ENCODE results near the gene SPOUT1. TPM values are rescaled to one million over a fixed set of nuclear protein-coding genes. Genes with fewer than 3 reads are reported as not detected.

The SPOUT1 gene
- polyA plus RNA-seq, 1 donor (not counting 4 experiments of a cell fraction or from before 2014, with no cell fraction given), result 22.0 TPM

DNA sequence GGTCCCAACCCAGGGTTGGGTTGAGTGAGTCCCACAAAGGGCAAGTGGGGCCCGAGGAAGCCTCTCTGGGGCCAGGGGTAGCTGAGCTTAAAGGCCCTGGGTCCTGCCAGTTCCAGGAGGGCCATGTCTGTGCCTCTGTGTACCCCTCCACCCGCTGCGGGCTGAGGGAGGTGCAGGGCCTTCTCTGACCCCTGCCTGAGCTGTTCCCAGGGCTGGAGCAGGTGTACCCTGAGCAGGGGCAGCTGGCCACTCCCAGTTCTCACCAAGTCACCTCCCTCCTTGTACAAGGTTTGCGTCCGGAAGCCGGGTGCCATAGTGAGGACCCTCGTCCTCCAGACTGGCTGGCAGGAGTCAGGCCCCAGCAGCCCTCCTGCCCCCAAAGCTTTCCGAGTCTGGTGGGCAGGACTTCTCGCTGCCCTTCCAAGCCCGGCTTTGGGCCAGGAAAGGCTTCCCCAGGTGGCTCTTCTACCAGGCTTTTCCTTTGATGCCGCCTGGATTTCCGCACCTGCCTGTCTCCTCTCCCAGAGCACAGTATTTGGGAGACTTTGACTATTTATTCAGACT, 20.5 kb downstream of the SPOUT1 start:
- H3K36me3 ChIP-seq (ENCODE audit: control insufficient read depth in 2 of 2, extremely low read depth in 1 of 2, insufficient read depth in 2 of 2, low read length in 2 of 2), result peaks cover 1 to 18% of the 10 kb centered on the region in 2 experiments
- H3K9me1 ChIP-seq (ENCODE audit: control insufficient read depth, extremely low read depth, insufficient read depth, low read length), result no peaks in the 10 kb centered on the region
- no peak for FAIRE-seq
- no peaks in the 10 kb centered on the region for H3K79me2 ChIP-seq (ENCODE audit: control insufficient read depth, insufficient read depth, low read length)
- TF ChIP-seq EZH2 (IDR thresholded peaks at IDR 0.05; ENCODE audit: low read length) (no peak), CTCF (optimal IDR thresholded peaks at IDR 0.05 in 1 of 3, IDR thresholded peaks at IDR 0.05 in 1 of 3, conservative IDR thresholded peaks at IDR 0.05 in 1 of 3; ENCODE audit: extremely low read depth in 1 of 3, insufficient read depth in 2 of 3, low read length in 3 of 3) (no peak)
- no peak for DNase-seq (ENCODE audit: low read depth, low spot score)
- H4K20me1 ChIP-seq (ENCODE audit: control insufficient read depth, extremely low read depth, insufficient read depth, low read length), result no peaks in the 10 kb centered on the region
- no peaks in the 10 kb centered on the region for H3K4me1 ChIP-seq (ENCODE audit: control insufficient read depth, extremely low read depth, insufficient read depth, low read length)
- H3K27me3 ChIP-seq (ENCODE audit: control insufficient read depth, extremely low read depth, insufficient read depth, low read length), result no peaks in the 10 kb centered on the region
- H2AFZ ChIP-seq (ENCODE audit: control insufficient read depth, low read length), result no peak overlapping the region
- dilution Hi-C loops (cut with MboI; ENCODE audit: extremely low pct_ligation_motif_present, low sequenced_read_pairs), result no loop called here
- no peak overlapping the region for H3K27ac ChIP-seq (ENCODE audit: control insufficient read depth, insufficient read depth, low read length)
- H3K4me2 ChIP-seq (ENCODE audit: control insufficient read depth, extremely low read depth, insufficient read depth, low read depth, low read length), result no peak overlapping the region
- no peak overlapping the region for H3K9ac ChIP-seq (ENCODE audit: control insufficient read depth, extremely low read depth, insufficient read depth, low read length)
- no peaks in the 10 kb centered on the region for H3K9me3 ChIP-seq (ENCODE audit: control insufficient read depth, low read depth, low read length)
- H3K4me3 ChIP-seq (ENCODE audit: control insufficient read depth in 2 of 3, extremely low read depth in 1 of 3, insufficient read depth in 2 of 3, low read depth in 1 of 3, low read length in 3 of 3), result no peak overlapping the region

DNA sequence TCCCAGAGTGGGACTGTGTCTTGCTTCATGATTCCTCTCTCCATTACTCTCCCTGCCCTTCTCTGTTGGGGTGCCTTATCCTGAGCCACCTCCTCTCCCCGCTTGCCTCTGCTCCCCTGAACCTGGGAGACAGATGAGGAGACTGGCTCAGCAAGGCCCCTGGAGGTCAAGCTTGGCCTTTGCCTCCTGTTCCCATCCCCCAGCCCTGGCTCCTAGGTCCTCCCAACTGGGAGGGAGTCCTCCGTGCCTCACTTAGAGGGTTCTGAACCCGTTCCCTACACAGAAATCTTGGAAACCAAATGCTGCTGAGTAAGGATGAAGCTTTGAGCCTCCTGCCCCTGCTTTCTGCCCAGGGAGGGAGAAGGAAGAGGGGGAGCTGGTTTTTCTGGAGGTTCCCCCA, 21.1 kb downstream of the SPOUT1 start:
- Histone ChIP-seq H3K27ac (ENCODE audit: control insufficient read depth, insufficient read depth, low read length) (no peak overlapping the region), H3K36me3 (ENCODE audit: control insufficient read depth in 2 of 2, extremely low read depth in 1 of 2, insufficient read depth in 2 of 2, low read length in 2 of 2) (peaks cover 7 to 21% of the 10 kb centered on the region in 2 experiments), H3K4me2 (ENCODE audit: control insufficient read depth, extremely low read depth, insufficient read depth, low read depth, low read length) (no peak overlapping the region), H4K20me1 (ENCODE audit: control insufficient read depth, extremely low read depth, insufficient read depth, low read length) (no peaks in the 10 kb centered on the region), H3K27me3 (ENCODE audit: control insufficient read depth, extremely low read depth, insufficient read depth, low read length) (no peaks in the 10 kb centered on the region), H3K9ac (ENCODE audit: control insufficient read depth, extremely low read depth, insufficient read depth, low read length) (no peak overlapping the region), H3K9me3 (ENCODE audit: control insufficient read depth, low read depth, low read length) (no peaks in the 10 kb centered on the region), H3K4me3 (ENCODE audit: control insufficient read depth in 2 of 3, extremely low read depth in 1 of 3, insufficient read depth in 2 of 3, low read depth in 1 of 3, low read length in 3 of 3) (no peak overlapping the region), H3K9me1 (ENCODE audit: control insufficient read depth, extremely low read depth, insufficient read depth, low read length) (no peaks in the 10 kb centered on the region), H3K79me2 (ENCODE audit: control insufficient read depth, insufficient read depth, low read length) (no peaks in the 10 kb centered on the region), H3K4me1 (ENCODE audit: control insufficient read depth, extremely low read depth, insufficient read depth, low read length) (no peaks in the 10 kb centered on the region), H2AFZ (ENCODE audit: control insufficient read depth, low read length) (no peak overlapping the region)
- FAIRE-seq, result no peak
- no peak for DNase-seq (ENCODE audit: low read depth, low spot score)
- dilution Hi-C loops (cut with MboI; ENCODE audit: extremely low pct_ligation_motif_present, low sequenced_read_pairs), result no loop called here
- no peak for TF ChIP-seq EZH2 (IDR thresholded peaks at IDR 0.05; ENCODE audit: low read length)
- TF ChIP-seq CTCF (optimal IDR thresholded peaks at IDR 0.05 in 1 of 3, IDR thresholded peaks at IDR 0.05 in 1 of 3, conservative IDR thresholded peaks at IDR 0.05 in 1 of 3; ENCODE audit: extremely low read depth in 1 of 3, insufficient read depth in 2 of 3, low read length in 3 of 3), result no peak

All from keratinocyte (primary cell).